22Rv1 (cell line): ENCODE measurements around the gene GBF1.

Experiments
- CTCF ChIP-seq: fragments of 450-650 bp; IDR thresholded peaks from 2 replicates; pipeline ENCODE4 v1.5.1; 2017; ENCODE audit warnings: mild to moderate bottlenecking
- ZFX ChIP-seq: fragments of 450-650 bp; IDR thresholded peaks from 2 replicates; pipeline ENCODE4 v1.6.1; 2017; ENCODE audit warnings: antibody characterized with exemption, borderline replicate concordance

- TF ChIP-seq CTCF (no peak), ZFX (no peak)
Measured at GRCh38 chr10:102245082-102245931, at the start of gene GBF1.
